NCI-H146 treated with DMSO at 0.1 percent for 48 hours (cell line): ENCODE measurements around the gene PRSS22.

Source experiments
- DNase-seq: peaks from one replicate; lab custom pipeline; 2025; ENCODE audit not compliant: unreplicated experiment; lab: John Stamatoyannopoulos, UW

The PRSS22 gene

GRCh38 chr16:2829501-2830354 is 28.2 kb downstream of the PRSS22 start, which contains the start of gene ZG16B:
Gene ZG16B (plus strand): TSS chr16:2830303. CDS start chr16:2830442, 139 bp downstream.
- no peak for DNase-seq

DNA sequence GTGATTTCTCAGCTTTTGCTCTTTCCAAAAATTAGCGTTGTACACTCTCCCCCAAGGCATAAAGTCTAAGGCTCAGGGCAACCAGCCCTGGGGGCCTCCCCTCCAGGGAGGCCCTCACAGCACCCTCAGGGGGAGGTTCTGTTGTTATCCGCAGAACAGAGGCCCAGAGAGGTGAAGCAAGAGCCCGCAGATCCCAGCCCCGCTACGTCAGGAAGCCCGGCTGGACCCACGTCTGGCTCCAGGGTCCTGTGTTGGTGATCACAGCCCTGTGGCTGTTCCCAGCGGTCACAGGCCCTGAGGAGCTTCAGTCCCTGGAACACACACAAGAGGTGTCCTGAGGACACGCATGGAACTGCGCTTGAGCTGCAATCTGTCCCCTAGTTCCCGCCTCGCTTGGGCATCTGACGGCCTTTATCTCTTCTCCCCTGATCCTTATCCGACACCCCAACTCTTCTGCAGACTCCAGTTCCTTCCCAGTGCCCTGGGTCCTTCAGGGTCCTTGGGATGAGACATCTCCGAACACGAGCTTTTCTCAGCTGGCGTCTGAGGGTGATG is 29.0 kb downstream of the PRSS22 start:
- no peak for DNase-seq

DNA sequence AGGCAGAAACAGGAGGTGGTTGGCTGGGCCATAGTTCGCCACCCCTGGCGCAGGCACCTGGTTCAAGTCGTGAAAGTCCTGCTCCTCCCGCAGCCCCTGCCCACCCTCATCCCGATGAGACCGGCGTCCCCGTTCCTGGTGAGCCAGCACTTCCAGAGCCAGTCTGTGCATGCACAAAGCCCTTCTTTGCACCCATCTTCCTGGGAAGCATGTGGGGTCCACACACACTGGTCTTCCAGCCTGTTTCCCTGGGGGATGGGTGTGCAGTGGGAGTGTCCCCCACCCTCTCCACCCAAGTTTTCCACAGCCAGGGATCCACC is 29.5 kb downstream of the PRSS22 start:
- no peak for DNase-seq

- DNase-seq, result no peak
Observed at GRCh38 chr16:2827831-2828520, 30.0 kb downstream of the PRSS22 start.

- no peak for DNase-seq
Observed at GRCh38 chr16:2827374-2827791, 30.6 kb downstream of the PRSS22 start.

DNA sequence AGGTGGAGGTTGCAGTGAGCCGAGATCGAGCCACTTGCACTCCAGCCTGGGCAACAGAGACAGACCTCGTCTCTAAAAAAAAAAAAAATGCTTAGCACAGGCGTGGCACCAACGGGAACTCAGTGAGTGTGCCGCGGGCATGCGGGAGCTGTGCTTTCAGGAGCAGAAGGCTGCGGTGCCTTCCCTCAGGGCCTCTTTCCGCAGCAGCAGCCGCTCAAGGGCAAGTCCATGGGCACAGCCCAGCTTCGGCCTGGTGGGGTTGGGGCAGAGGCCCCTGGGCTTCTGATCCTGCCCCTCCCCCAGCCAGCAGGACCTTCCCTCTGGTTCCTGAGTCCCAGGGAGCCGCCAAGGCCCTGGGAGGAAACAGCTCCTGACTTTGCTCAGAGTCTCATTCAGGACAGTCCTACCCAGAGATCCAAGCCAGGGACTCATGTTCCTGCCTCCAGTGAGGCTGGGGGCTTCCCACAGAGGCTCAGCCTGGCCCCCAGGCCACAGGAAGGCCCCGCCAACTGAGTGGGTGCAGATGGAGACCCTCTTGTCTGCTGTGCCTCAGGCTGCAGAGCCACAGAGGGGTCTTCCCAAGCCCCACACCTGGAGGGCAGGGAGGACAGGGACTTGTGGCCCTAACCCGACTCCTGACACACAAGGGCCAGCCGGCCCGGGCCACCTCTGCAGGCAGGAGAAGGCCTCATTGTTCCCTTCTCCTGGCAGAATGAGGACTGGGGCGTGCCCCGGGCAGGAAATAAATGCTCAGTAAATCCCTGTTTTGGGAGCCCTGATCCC is 31.2 kb downstream of the PRSS22 start:
- no peak for DNase-seq

- no peak for DNase-seq
Observed at GRCh38 chr16:2825906-2826305, 32.1 kb downstream of the PRSS22 start.

DNA sequence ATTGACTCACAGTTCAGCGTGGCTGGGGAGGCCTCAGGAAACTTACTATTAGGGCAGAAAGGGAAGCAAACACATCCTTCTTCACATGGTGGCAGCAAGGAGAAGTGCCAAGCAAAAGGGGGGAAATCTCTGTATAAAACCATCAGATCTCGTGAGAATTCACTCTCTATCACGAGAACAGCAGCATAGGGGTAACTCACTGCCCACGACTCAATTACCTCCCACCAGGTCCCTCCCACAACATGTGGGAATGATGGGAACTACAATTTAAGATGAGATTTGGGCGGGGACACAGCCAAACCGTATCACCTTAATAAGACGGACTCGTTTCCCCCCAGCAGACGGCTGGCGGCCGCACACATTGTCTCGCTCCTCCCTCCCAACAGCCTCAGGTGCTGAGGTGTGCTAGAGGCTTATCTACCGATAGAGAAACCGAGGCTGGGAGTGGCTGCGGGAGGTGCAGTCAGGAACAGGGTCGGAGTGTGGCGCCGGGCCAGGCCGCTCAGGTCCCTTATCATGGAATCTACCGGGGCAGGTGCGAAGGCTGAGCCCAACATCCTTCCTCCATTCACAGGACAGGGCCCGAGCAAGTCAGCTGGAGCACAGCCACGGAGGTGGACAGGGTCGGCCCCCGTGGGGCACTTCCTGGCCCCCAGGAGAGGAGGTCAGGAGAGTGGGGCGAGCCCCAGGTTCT is 32.8 kb downstream of the PRSS22 start:
- DNase-seq, result no peak

- DNase-seq, result no peak
Observed at GRCh38 chr16:2824626-2825025, 33.3 kb downstream of the PRSS22 start.

DNA sequence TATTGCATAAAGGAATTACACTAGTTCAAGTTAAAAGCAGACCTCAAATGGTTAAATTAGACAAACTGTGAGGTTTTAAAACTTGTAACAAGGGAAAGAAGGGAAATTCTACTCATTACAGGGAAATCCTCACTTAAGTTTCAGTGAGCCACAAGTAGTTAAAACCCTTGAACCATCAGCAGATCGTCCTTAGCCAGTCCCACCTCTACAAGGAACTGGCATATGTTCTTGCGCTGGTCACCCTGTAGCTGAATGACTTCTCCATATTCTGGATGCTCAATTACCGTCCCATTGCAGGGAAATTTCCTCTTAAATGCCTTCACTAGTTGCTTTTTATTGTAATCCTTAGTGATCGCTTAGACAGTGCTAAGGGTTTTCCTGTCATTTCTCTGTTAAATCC is 35.5 kb downstream of the PRSS22 start:
- no peak for DNase-seq

DNA sequence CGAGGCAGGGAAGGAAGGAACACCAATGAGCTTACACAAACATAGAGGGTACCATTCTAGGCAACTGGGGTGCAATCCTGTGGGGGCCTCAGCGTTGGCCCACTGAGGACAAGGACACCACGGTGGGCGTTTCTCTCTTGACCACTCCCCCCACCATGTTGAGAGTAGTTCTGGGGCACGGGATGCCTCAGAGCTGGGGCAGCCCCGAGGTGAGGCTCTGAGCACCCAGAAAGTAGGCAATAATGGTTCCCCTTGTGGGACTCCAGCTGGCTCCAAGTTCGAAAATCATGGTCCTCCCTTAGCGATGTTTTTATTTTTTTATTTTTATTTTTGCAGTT is 35.8 kb downstream of the PRSS22 start:
- no peak for DNase-seq

GRCh38 chr16:2821487-2822157 is 36.3 kb downstream of the PRSS22 start:
- no peak for DNase-seq

DNA sequence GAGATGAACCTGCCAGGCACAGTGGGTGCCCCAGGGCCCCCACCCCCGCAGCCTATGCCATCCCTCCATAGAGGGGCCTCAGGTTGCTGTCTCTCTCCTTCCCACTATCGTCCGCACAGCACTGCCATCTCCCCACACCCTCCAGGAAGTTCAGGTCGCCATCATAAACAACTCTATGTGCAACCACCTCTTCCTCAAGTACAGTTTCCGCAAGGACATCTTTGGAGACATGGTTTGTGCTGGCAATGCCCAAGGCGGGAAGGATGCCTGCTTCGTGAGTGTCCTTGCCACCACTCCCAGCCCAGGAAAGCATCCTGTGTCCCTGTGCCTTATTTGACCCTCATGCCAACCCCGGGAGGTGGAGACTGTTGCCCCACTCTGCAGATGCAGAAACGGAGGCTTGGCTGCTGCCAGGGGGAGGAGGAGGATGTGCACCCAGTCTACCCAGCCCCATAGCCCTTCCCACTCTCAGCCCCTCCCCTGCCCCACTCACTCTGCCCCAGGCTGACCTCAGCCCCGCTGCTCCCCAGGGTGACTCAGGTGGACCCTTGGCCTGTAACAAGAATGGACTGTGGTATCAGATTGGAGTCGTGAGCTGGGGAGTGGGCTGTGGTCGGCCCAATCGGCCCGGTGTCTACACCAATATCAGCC is 37.0 kb downstream of the PRSS22 start:
- no peak for DNase-seq

GRCh38 chr16:2819939-2820835 is 37.8 kb downstream of the PRSS22 start:
- no peak for DNase-seq

- DNase-seq, result no peak
Observed at GRCh38 chr16:2819179-2819938, 38.6 kb downstream of the PRSS22 start.

GRCh38 chr16:2818272-2818876 is 39.6 kb downstream of the PRSS22 start:
- DNase-seq, result no peak

DNA sequence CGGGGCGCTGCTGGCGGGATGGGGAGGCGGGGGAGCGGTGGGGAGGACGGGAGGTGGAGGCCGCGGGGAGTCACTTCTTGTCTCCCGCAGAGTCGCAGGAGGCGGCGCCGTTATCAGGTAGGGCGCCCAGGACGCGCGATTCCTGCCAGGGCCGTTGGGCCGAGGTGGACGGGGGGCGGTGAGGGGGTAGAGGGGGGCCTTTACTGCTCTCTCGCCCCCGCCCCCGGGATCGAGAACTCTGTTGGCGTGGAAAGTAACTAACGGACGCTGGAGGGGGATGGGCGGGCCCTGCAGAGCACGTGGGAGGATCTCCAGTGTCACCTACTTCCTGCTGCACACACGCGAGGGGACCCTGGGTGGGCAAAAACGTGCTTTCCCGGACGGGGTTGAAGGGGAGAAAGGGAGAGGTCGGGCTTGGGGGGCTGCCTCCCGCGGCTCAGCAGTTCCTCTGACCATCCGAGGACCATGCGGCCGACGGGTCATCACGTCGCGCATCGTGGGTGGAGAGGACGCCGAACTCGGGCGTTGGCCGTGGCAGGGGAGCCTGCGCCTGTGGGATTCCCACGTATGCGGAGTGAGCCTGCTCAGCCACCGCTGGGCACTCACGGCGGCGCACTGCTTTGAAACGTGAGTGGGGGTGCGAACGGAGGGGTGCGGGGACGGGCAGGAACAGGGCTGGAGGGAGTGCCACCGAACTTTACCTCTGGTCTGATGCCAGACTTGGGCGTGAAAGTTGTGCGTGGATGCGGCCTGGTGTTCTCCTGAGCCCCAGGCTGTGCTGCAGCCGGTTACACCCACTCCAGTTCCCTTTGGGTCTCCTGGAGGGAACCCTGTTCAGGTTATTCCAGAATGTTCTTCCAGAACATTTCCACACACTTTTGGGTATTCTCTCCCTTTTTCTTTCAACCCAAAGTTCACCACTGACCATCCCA is 40.4 kb downstream of the PRSS22 start:
- DNase-seq, result no peak
